GM23248 (cell line): ENCODE results near the gene EFHC1. TPM values are rescaled to one million over a fixed set of nuclear protein-coding genes. Genes with fewer than 3 reads are reported as not detected.

ENCODE experiments used
- DNase-seq: peaks from one replicate; pipeline ENCODE4 v3.0.0-alpha.2; 2015
- H2AFZ ChIP-seq: fragments of 200-600 bp; sonication (generic); 2 replicates; pipeline ENCODE4 v1.6.1; 2016; ENCODE audit warnings: antibody characterized with exemption
- H3F3A ChIP-seq: fragments of 200-600 bp; sonication (generic); 2 replicates; pipeline ENCODE4 v1.6.1; 2016; ENCODE audit warnings: mild to moderate bottlenecking, antibody characterized with exemption, mixed run types; ENCODE audit not compliant: insufficient read depth
- H3K27ac ChIP-seq: fragments of 200-600 bp; sonication (generic); 2 replicates; pipeline ENCODE4 v1.5.1; 2016; ENCODE audit warnings: mild to moderate bottlenecking
- H3K27me3 ChIP-seq: fragments of 200-600 bp; sonication (generic); replicated peaks from 2 replicates; pipeline ENCODE4 v1.6.1; 2016; ENCODE audit warnings: mild to moderate bottlenecking; ENCODE audit not compliant: insufficient read depth
- H3K36me3 ChIP-seq: fragments of 200-600 bp; sonication (generic); 2 replicates; pipeline ENCODE4 v1.6.1; 2016; ENCODE audit warnings: low read depth, mild to moderate bottlenecking
- H3K4me1 ChIP-seq: fragments of 200-600 bp; sonication (generic); 2 replicates; pipeline ENCODE4 v1.6.1; 2016; ENCODE audit warnings: mild to moderate bottlenecking; ENCODE audit not compliant: insufficient read depth
- H3K4me2 ChIP-seq: fragments of 200-600 bp; sonication (generic); one replicate; pipeline ENCODE4 v1.6.1; 2016; ENCODE audit warnings: mild to moderate bottlenecking; ENCODE audit not compliant: unreplicated experiment
- H3K4me3 ChIP-seq: fragments of 200-600 bp; sonication (generic); 2 replicates; pipeline ENCODE4 v1.5.1; 2016; ENCODE audit warnings: mild to moderate bottlenecking
- H3K79me2 ChIP-seq: fragments of 200-600 bp; sonication (generic); 2 replicates; pipeline ENCODE4 v1.6.1; 2016; ENCODE audit warnings: mild to moderate bottlenecking; ENCODE audit not compliant: insufficient read depth
- H3K9ac ChIP-seq: fragments of 200-600 bp; sonication (generic); 2 replicates; pipeline ENCODE4 v1.6.1; 2016; ENCODE audit warnings: mild to moderate bottlenecking
- H3K9me2 ChIP-seq: fragments of 200-600 bp; sonication (generic); 2 replicates; pipeline ENCODE4 v1.6.1; 2016; ENCODE audit warnings: mixed run types, mild to moderate bottlenecking, moderate library complexity; ENCODE audit not compliant: insufficient read depth
- H3K9me3 ChIP-seq: fragments of 200-600 bp; sonication (generic); one replicate; pipeline ENCODE4 v1.6.1; 2017; ENCODE audit warnings: low read depth
- H4K20me1 ChIP-seq: fragments of 200-600 bp; sonication (generic); 2 replicates; pipeline ENCODE4 v1.6.0; 2016; ENCODE audit not compliant: insufficient read depth
- EZH2 ChIP-seq: fragments of 200-600 bp; sonication (generic); IDR thresholded peaks from 2 replicates; pipeline ENCODE4 v1.6.1; 2018; ENCODE audit warnings: antibody characterized with exemption, mild to moderate bottlenecking; ENCODE audit not compliant: insufficient read depth, poor library complexity, severe bottlenecking
- EZH2phosphoT487 ChIP-seq: fragments of 200-600 bp; sonication (generic); IDR thresholded peaks from 2 replicates; pipeline ENCODE4 v1.6.1; 2018; ENCODE audit warnings: antibody characterized with exemption, moderate library complexity, mild to moderate bottlenecking, low read depth; ENCODE audit not compliant: insufficient read depth
- WGBS, 2 experiments: methylation state at CpG; one replicate each; pipeline ENCODE4 v1.1.6; 2015 to 2017; ENCODE audit warnings: low lambda C conversion rate in 2 of 2, low coverage in 1 of 2; ENCODE audit errors: missing lambda C conversion rate in 2 of 2; 5-methylcytosine and 5-hydroxymethylcytosine counted together
- in situ Hi-C: fragments of 300-500 bp; cut with MboI; formaldehyde crosslinking; loops from 2 replicates; pipeline ENCODE4 v1.15.0; 2020
- polyA plus RNA-seq: library from polyadenylated mRNA; unstranded; fragments of >200 nt; fragmentation: Nextera tagmentation; extraction: Ambion mirVana; gene quantifications from 2 replicates; pipeline ENCODE4 v1.2.1, GENCODE V29; 2016
- total RNA-seq: library from RNA; depleted of rRNA; stranded (reverse); fragments of >200 nt; shearing (Covaris generic); gene quantifications from 2 replicates; pipeline ENCODE4 v1.2.3, GENCODE V29; 2014

EFHC1 gene
- total and polyA plus RNA-seq, 2 experiments from 2014 or later = 29.7 to 36.1 TPM

GRCh38 chr6:52403086-52403485 lies 17.1 kb upstream of the EFHC1 start:
- in situ Hi-C loops = no loop called here
- H3K4me2 ChIP-seq = no peak overlapping the region
- H3K9me2 ChIP-seq = no peaks in the 10 kb centered on the region
- H3K9me3 ChIP-seq = no peaks in the 10 kb centered on the region
- no peak overlapping the region for H3K27ac ChIP-seq
- no peak for DNase-seq
- H3K27me3 ChIP-seq = no peaks in the 10 kb centered on the region
- no peaks in the 10 kb centered on the region for H3K79me2 ChIP-seq
- H2AFZ ChIP-seq = no peak overlapping the region
- H3K9ac ChIP-seq = no peak overlapping the region
- H3K36me3 ChIP-seq = no peaks in the 10 kb centered on the region
- no peaks in the 10 kb centered on the region for H4K20me1 ChIP-seq
- TF ChIP-seq EZH2 (no peak), EZH2phosphoT487 (no peak)
- WGBS, 2 experiments = 95 to 96% methylated on average over 26 of the region's 26 CpGs
- H3F3A ChIP-seq = peaks cover 7% of the 10 kb centered on the region
- peaks cover 7% of the 10 kb centered on the region for H3K4me1 ChIP-seq
- no peak overlapping the region for H3K4me3 ChIP-seq

- H2AFZ ChIP-seq = no peak overlapping the region
- no peaks in the 10 kb centered on the region for H3K9me3 ChIP-seq
- WGBS, 2 experiments = 82% methylated on average over 9 of the region's 9 CpGs
- no peak overlapping the region for H3K4me2 ChIP-seq
- H4K20me1 ChIP-seq = no peaks in the 10 kb centered on the region
- H3F3A ChIP-seq = peaks cover 7% of the 10 kb centered on the region
- no peak overlapping the region for H3K9ac ChIP-seq
- no peak overlapping the region for H3K4me3 ChIP-seq
- no peaks in the 10 kb centered on the region for H3K36me3 ChIP-seq
- no peaks in the 10 kb centered on the region for H3K79me2 ChIP-seq
- H3K27ac ChIP-seq = no peak overlapping the region
- no peaks in the 10 kb centered on the region for H3K27me3 ChIP-seq
- peaks cover 7% of the 10 kb centered on the region for H3K4me1 ChIP-seq
- TF ChIP-seq EZH2 = no peak
- DNase-seq = no peak
- in situ Hi-C loops = no loop called here
- no peaks in the 10 kb centered on the region for H3K9me2 ChIP-seq
Observed at GRCh38 chr6:52403627-52404026, 16.5 kb upstream of the EFHC1 start.

- DNase-seq = no peak
- no peaks in the 10 kb centered on the region for H3K36me3 ChIP-seq
- H4K20me1 ChIP-seq = no peaks in the 10 kb centered on the region
- TF ChIP-seq EZH2 (no peak), EZH2phosphoT487 (no peak)
- H3K9me2 ChIP-seq = no peaks in the 10 kb centered on the region
- no peaks in the 10 kb centered on the region for H3K27me3 ChIP-seq
- no peak overlapping the region for H3K4me3 ChIP-seq
- H3K79me2 ChIP-seq = no peaks in the 10 kb centered on the region
- no peaks in the 10 kb centered on the region for H3K9me3 ChIP-seq
- H2AFZ ChIP-seq = no peak overlapping the region
- in situ Hi-C loops = loop anchor here (5.0 kb wide), 1 partner anchor 257 kb away; no protein-coding TSS in a partner anchor
- no peak overlapping the region for H3K4me2 ChIP-seq
- no peak overlapping the region for H3K27ac ChIP-seq
- H3K9ac ChIP-seq = no peak overlapping the region
- peaks cover 12% of the 10 kb centered on the region for H3K4me1 ChIP-seq
- WGBS, 2 experiments = 80 to 92% methylated on average over 1 of the region's 1 CpG
- peaks cover 6% of the 10 kb centered on the region; the same call in 1 of the 2 replicates for H3F3A ChIP-seq
Observed at GRCh38 chr6:52405243-52405642, 14.9 kb upstream of the EFHC1 start.

DNA sequence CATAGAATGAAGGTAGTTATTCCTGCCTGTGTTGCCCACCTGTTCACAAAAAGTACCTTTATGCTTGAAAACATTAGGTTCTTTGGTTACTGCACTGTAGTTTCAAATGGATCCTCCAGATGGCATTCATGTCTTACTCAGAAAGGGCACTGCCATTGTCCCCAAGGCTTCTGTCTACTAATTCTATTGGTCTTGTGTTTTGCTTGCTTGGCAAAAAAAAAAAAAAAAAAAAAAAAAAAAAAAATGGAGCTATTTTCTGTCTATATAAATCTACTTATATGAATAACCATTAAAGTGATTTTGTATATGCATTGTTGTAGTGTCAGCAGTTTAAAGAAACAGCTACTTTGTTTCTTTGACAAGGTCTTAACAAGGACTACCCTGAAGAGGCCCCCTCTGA lies 12.7 kb upstream of the EFHC1 start:
- Histone ChIP-seq H3K79me2 (no peaks in the 10 kb centered on the region), H3K9me3 (no peaks in the 10 kb centered on the region), H3K27ac (no peak overlapping the region), H3K4me1 (peaks cover 12% of the 10 kb centered on the region), H3K4me2 (no peak overlapping the region), H3K27me3 (no peaks in the 10 kb centered on the region), H3K9ac (no peak overlapping the region), H3K36me3 (no peaks in the 10 kb centered on the region), H4K20me1 (no peaks in the 10 kb centered on the region), H3K4me3 (no peak overlapping the region), H2AFZ (no peak overlapping the region), H3K9me2 (no peaks in the 10 kb centered on the region), H3F3A (peaks cover 13% of the 10 kb centered on the region)
- DNase-seq = peak; percentile 79
- in situ Hi-C loops = loop anchor here (5.0 kb wide), 1 partner anchor 255 kb away; no protein-coding TSS in a partner anchor
- TF ChIP-seq EZH2phosphoT487 (no peak), EZH2 (no peak)

- no peak overlapping the region for H3K9ac ChIP-seq
- TF ChIP-seq EZH2phosphoT487 = no peak
- TF ChIP-seq EZH2 = no peak
- H3F3A ChIP-seq = peaks cover 13% of the 10 kb centered on the region
- no peaks in the 10 kb centered on the region for H3K36me3 ChIP-seq
- H3K4me2 ChIP-seq = peak overlapping the region; percentile 24
- 14 to 15% methylated on average over 1 of the region's 1 CpG for WGBS, 2 experiments
- no peaks in the 10 kb centered on the region for H3K79me2 ChIP-seq
- in situ Hi-C loops = loop anchor here (5.0 kb wide), 1 partner anchor 253 kb away; no protein-coding TSS in a partner anchor
- peaks cover 12% of the 10 kb centered on the region for H3K4me1 ChIP-seq
- H3K27ac ChIP-seq = no peak overlapping the region
- H3K4me3 ChIP-seq = no peak overlapping the region
- peak; percentile 73 for DNase-seq
- no peaks in the 10 kb centered on the region for H4K20me1 ChIP-seq
- H3K9me2 ChIP-seq = no peaks in the 10 kb centered on the region
- no peaks in the 10 kb centered on the region for H3K27me3 ChIP-seq
- H3K9me3 ChIP-seq = no peaks in the 10 kb centered on the region
- H2AFZ ChIP-seq = no peak overlapping the region
Observed at GRCh38 chr6:52409499-52409898, 10.6 kb upstream of the EFHC1 start.
